Effector memory CD4-positive, alpha-beta T cell (primary cell): Measurements from ENCODE around the gene NDUFAF5.
"Not testable (repeated sequence)": the region's sequence is repeated elsewhere in the genome, so short reads cannot be mapped to it uniquely, and the experiment has no call there.

Experiments
- DNase-seq, 3 donors: peaks; one replicate each; pipeline ENCODE4 v3.0.0-alpha.2; 2020
- H3K27ac ChIP-seq: 2 replicates; pipeline ENCODE4 v1.7.0; 2013; ENCODE audit warnings: mild to moderate bottlenecking, low read length, moderate library complexity; ENCODE audit not compliant: insufficient read depth, poor library complexity, severe bottlenecking
- H3K27me3 ChIP-seq: replicated peaks from 2 replicates; pipeline ENCODE4 v1.7.0; 2013; ENCODE audit warnings: mild to moderate bottlenecking, low read length; ENCODE audit not compliant: insufficient read depth, control insufficient read depth, poor library complexity, severe bottlenecking
- H3K36me3 ChIP-seq: 2 replicates; pipeline ENCODE4 v1.7.0; 2013; ENCODE audit warnings: mild to moderate bottlenecking, low read length, moderate library complexity; ENCODE audit not compliant: control insufficient read depth, insufficient read depth
- H3K4me1 ChIP-seq: 2 replicates; pipeline ENCODE4 v1.7.0; 2013; ENCODE audit warnings: low read length, mild to moderate bottlenecking; ENCODE audit not compliant: control insufficient read depth, insufficient read depth, poor library complexity, severe bottlenecking
- H3K4me3 ChIP-seq: 2 replicates; pipeline ENCODE4 v1.7.0; 2013; ENCODE audit warnings: low read length, low read depth, mild to moderate bottlenecking; ENCODE audit not compliant: insufficient read depth, poor library complexity, severe bottlenecking
- H3K9me3 ChIP-seq: 2 replicates; pipeline ENCODE4 v1.7.0; 2013; ENCODE audit warnings: mild to moderate bottlenecking, low read length, moderate library complexity; ENCODE audit not compliant: control insufficient read depth
- total RNA-seq, 3 donors: gene quantifications; one replicate each; lab custom pipeline; 2026; lab: John Stamatoyannopoulos, UW

NDUFAF5 gene
- 17.1 to 24.6 (median 22.7) reads per million in 3 donors for total RNA-seq

GRCh38 chr20:13784893-13785715 lies at the start of gene NDUFAF5, which contains the start of gene ESF1:
NDUFAF5 (plus strand) TSS chr20:13785028; CDS start chr20:13785069, 41 bp downstream.
ESF1 (minus strand) TSS chr20:13784919; CDS start chr20:13783140, 1,779 bp downstream.
- peaks cover 11% of the 10 kb centered on the region for H3K4me1 ChIP-seq
- H3K4me3 ChIP-seq = peak within 1 kb of the TSS; percentile 89
- peaks cover 9% of the 10 kb centered on the region for H3K36me3 ChIP-seq
- peak within 1 kb of the TSS; percentile 81 for H3K27ac ChIP-seq
- no peaks in the 10 kb centered on the region for H3K9me3 ChIP-seq
- DNase-seq = peak; percentile 84 to 88 (median 88)
- H3K27me3 ChIP-seq = no peaks in the 10 kb centered on the region

- no peak for DNase-seq
- Histone ChIP-seq H3K4me1 (no peaks in the 10 kb centered on the region), H3K27me3 (no peaks in the 10 kb centered on the region), H3K9me3 (no peaks in the 10 kb centered on the region), H3K27ac (no peak overlapping the region), H3K36me3 (peaks cover 10% of the 10 kb centered on the region), H3K4me3 (no peak overlapping the region)
Observed at GRCh38 chr20:13735826-13736225, 49.0 kb upstream of the NDUFAF5 start.

GRCh38 chr20:13736436-13737191 lies 48.2 kb upstream of the NDUFAF5 start:
- Histone ChIP-seq H3K9me3 (no peaks in the 10 kb centered on the region), H3K27me3 (no peaks in the 10 kb centered on the region), H3K4me3 (no peak overlapping the region), H3K27ac (no peak overlapping the region), H3K4me1 (no peaks in the 10 kb centered on the region), H3K36me3 (peaks cover 10% of the 10 kb centered on the region)
- no peak for DNase-seq

- not testable (repeated sequence) for H3K36me3 ChIP-seq, DNase-seq, H3K27me3 ChIP-seq, H3K4me3 ChIP-seq, H3K4me1 ChIP-seq, H3K27ac ChIP-seq, H3K9me3 ChIP-seq
Observed at GRCh38 chr20:13738187-13738586, 46.6 kb upstream of the NDUFAF5 start.

- Histone ChIP-seq H3K4me1 (no peaks in the 10 kb centered on the region), H3K27ac (no peak overlapping the region), H3K27me3 (no peaks in the 10 kb centered on the region), H3K9me3 (no peaks in the 10 kb centered on the region), H3K36me3 (no peaks in the 10 kb centered on the region), H3K4me3 (no peak overlapping the region)
- DNase-seq = no peak
Observed at GRCh38 chr20:13739731-13740649, 44.8 kb upstream of the NDUFAF5 start.

- Histone ChIP-seq H3K27me3 (no peaks in the 10 kb centered on the region), H3K36me3 (no peaks in the 10 kb centered on the region), H3K27ac (no peak overlapping the region), H3K4me3 (no peak overlapping the region), H3K9me3 (no peaks in the 10 kb centered on the region), H3K4me1 (no peaks in the 10 kb centered on the region)
- no peak for DNase-seq
Observed at GRCh38 chr20:13741879-13742278, 42.9 kb upstream of the NDUFAF5 start.

- DNase-seq = no peak
- no peaks in the 10 kb centered on the region for H3K27me3 ChIP-seq
- H3K4me1 ChIP-seq = no peaks in the 10 kb centered on the region
- no peaks in the 10 kb centered on the region for H3K36me3 ChIP-seq
- no peak overlapping the region for H3K27ac ChIP-seq
- no peaks in the 10 kb centered on the region for H3K9me3 ChIP-seq
- H3K4me3 ChIP-seq = no peak overlapping the region
Observed at GRCh38 chr20:13744352-13744751, 40.5 kb upstream of the NDUFAF5 start.

- Histone ChIP-seq H3K9me3 (no peaks in the 10 kb centered on the region), H3K4me3 (no peak overlapping the region), H3K36me3 (peaks cover 4% of the 10 kb centered on the region), H3K4me1 (no peaks in the 10 kb centered on the region), H3K27me3 (no peaks in the 10 kb centered on the region), H3K27ac (no peak overlapping the region)
- no peak for DNase-seq
Observed at GRCh38 chr20:13745784-13746183, 39.0 kb upstream of the NDUFAF5 start.

GRCh38 chr20:13749811-13750210 lies 35.0 kb upstream of the NDUFAF5 start:
- no peak for DNase-seq
- Histone ChIP-seq H3K9me3 (no peaks in the 10 kb centered on the region), H3K27me3 (no peaks in the 10 kb centered on the region), H3K27ac (no peak overlapping the region), H3K4me1 (no peaks in the 10 kb centered on the region), H3K4me3 (no peak overlapping the region), H3K36me3 (peaks cover 19% of the 10 kb centered on the region)
